ENCODE data around the gene TRNP1.

Gene TRNP1

DNA sequence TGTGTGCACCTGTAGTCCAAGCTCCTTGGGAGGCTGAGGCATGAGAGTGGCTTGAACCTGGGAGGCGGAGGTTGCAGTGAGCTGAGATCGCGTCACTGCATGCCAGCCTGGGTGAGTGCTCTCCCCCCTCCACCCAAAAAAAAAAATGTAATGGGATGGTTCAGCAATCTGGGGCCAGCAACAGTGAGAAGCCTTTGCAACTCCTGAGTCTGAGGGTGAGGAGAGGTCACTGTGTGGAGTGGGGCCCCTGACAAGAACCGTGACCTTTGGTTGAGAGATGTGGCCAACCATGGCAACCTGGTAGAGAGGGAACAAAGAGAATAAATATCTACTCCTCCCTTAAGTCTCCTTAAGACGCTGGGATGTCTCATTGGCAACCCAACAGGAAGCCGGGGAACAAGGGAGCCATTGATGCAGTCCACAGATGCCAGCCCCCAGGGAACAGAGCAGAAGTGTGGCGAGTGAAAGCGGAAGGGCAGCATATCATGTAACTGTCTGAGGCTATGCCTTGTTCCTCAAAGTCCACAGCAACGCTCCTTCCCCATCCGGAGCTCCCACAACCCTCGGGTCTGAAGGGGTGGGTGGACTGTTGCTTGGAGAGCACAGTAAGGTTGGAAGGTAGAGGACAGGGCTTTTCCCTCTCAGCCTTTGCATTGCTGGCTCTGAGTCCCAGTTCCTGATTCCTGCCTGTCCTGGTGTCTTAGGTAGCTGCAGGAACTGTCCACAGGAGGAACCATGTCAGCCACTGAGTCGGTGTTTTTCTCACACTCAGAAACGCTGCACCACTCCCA is 8.3 kb downstream of the TRNP1 start:
- DNase-seq (ENCODE audit: low spot score): no peak

GRCh38 chr1:27003745-27004470 is 10.4 kb downstream of the TRNP1 start:
- DNase-seq (ENCODE audit: low spot score): no peak

DNA sequence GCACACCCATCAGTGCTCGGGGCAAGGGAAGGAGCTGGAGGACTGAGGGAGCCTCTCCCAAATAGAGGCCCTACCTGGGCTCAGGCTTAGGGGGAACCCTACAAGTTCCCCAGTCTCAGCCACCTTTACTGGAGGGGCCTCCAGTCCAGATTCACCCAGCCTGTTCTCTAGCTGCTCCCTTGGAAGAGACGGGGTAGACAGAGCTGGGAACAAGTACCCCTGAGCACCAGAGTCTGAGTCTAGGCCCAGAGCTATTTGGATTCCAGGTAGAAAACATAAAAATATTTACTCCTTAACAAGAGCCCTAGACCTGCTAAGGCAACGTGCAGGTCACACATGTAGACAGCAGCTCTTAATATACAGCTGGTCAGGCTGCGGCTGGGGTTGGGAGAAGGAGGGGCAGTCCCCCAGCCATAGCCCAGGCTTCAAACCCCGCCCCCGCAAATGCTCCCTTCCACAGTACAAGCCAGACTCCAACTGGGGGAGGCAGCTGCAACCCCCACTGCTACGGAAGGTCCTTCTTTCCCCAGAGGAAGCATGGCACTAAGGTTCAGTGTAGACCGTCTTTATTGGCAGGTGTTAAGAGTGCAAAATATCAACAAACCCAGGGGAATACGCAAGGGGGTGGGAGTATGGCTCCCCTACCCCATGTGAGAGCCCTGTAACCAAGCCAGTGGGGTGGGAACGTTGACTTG is 11.1 kb downstream of the TRNP1 start:
- DNase-seq (ENCODE audit: low spot score): no peak

DNA sequence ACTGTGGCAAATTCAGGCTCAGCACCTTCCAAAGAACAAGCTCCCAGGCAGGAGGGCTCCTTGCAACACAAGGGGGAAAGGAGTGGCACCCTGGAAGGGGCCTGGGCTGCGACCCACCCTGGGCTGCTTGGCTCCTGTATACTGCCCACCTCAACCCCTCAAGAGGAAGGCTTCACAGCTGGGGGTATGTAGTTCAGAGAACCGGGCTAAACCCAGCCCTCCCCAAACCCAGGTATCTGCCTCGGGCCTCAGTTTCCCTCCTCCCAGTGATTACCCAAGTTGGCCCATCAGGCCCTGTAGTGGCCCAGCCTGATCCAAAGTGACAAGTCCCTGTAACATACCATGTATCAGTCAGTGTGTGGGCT is 11.7 kb downstream of the TRNP1 start:
- DNase-seq (ENCODE audit: low spot score): no peak

- no peak for DNase-seq (ENCODE audit: low spot score)
Observed at GRCh38 chr1:27005648-27006496, 12.4 kb downstream of the TRNP1 start.

DNA sequence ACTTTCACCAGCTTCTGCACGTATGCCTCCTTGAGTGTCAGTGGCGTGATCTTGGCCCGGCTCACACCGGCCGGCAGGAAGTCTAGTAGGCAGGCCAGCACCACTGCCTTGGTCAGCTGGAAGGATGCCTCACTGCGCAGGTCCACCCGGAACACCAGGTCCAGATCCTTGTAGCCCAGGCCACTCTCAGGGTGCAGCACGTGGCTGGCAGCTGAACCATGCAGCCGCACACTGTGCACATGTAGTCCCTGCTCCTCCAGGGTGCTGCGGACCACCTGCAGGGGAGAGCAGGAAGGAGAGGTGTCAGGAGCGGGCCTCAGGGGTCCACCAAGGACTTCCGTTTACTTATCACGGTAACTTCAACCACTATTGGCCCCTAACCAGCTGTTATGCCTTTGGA is 13.2 kb downstream of the TRNP1 start:
- no peak for DNase-seq (ENCODE audit: low spot score)

DNA sequence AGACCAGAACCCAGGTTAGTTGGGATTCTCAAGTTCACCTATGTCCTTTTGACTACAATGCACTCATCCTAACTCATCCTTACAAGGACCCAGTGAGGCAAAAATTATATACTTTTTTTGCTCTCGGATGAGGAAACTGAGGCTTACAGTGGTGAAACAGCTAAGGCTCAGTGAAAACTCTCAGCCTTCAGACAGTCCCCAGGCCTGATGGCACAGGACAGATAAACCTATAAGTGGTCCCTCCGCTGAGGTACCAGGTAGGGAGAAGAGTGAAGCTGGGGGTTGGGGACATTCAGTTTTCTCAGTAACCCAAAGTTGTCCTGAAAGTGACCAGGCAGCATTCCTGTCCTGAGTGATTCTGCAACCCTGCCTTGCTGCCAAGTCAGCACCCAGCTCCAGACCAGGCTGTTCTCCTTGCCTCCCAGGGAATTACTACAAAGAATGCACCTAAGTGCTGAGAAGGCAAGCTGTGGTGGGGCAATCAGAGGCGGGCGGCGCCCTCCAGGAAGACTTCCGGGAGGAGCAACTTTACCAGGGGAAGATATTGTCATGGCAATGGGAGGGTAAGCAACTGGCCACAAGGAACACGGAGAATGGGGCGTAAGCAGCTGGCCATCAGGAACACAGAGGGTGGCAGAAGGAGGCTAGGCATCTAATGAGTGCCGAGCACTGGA is 14.6 kb downstream of the TRNP1 start:
- peak; percentile 58 for DNase-seq (ENCODE audit: low spot score)

DNA sequence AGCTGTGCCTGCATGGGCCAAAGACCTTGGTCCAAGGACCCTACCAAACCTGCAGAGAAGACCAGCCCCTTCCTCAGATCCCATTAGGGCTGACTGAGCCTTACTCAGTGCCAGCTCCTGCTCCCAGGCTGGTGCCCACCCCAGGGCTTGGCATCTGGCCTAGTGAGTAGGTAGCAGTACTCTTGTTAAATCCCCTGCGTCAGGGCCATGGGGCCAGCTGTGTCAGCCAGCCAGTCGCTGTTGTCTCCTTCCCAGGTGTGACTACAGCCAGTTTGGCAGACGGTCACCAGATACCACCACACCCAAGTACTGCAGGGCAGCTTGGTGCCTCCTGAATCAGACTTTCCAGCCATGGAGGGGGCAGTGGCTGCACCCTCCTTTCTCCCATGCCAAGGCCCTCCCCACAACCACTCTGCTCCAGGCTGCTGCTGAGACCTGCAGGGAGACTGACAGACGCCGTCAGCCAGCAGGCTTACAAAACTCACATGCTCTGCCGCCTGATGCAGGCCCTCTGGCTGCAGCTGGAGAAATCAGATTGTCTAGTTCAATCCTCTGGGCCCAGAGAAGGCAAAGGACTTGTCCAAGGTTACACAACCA is 16.2 kb downstream of the TRNP1 start:
- no peak for DNase-seq (ENCODE audit: low spot score)

DNA sequence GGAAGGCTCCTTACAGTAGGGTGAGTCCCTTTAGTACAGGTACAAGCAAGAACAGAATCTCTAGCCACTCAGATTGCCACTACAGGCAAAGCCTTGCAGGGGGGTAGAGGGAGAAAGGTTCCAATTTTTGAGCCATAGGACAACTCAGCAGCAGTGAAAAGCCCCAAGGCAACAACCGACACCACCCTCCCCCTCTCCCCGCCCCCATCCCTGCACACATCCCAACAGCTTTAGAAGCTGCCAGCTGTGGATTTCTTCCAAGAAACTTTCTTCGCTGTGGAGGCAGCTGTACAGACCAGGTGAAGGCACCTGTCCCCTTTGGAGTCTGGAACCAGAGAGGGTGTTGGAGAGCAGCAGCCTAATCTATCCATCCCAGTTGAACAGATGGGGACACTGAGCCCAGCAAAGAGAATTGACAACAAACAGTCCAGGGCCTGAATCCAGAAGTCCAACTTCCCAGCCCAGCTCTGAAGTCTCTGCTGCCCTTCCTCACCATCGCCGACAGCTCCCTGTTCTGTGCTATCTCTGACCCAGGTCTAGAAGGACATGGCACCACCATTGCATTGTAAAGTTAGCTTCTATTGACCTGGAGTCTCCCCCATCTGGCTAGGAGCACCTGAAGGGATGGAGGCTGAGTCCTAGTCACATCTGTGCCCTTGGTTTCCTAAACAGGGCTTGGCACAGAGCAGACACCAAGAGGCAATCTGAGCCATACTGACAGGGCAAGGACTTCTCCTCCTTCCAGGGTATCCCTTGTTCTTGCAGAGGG is 16.9 kb downstream of the TRNP1 start:
- no peak for DNase-seq (ENCODE audit: low spot score)

GRCh38 chr1:27011058-27011764 is 17.7 kb downstream of the TRNP1 start:
- peak; percentile 89 for DNase-seq (ENCODE audit: low spot score)

DNA sequence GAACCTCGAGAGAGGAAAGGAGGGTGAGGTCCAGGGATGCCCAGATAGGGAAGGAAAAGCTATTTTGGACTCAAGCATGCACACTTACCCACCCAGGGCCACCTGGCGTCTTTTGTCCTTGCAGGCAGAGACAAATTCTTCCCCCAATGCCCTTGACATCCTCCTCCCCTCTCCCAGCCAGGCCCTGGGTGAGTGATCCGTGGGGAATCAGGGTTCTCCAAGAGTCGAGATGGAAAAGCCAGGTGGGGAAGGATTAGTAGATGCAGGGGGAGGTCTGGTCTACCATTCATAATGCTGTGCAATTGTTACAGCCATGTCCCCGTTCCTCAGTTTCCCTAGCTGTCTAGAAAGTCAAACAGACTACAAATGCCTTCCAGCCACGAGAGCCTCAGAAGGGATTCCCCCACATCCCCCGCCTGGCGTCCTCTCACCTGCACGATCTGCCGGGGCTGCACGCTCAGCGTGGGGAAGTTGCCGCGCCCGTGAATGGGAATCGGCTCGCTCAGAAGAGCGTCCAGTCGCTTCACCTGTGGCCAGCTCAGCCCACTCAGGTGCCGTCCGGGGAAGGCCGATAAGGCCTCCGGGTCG is 18.6 kb downstream of the TRNP1 start:
- DNase-seq (ENCODE audit: low spot score): no peak

GRCh38 chr1:27015260-27015659 is 21.8 kb downstream of the TRNP1 start:
- no peak for DNase-seq (ENCODE audit: low spot score)

GRCh38 chr1:27016376-27016775 is 22.9 kb downstream of the TRNP1 start:
- no peak for DNase-seq (ENCODE audit: low spot score)

- no peak for DNase-seq (ENCODE audit: low spot score)
Observed at GRCh38 chr1:27017207-27017606, 23.7 kb downstream of the TRNP1 start.

DNA sequence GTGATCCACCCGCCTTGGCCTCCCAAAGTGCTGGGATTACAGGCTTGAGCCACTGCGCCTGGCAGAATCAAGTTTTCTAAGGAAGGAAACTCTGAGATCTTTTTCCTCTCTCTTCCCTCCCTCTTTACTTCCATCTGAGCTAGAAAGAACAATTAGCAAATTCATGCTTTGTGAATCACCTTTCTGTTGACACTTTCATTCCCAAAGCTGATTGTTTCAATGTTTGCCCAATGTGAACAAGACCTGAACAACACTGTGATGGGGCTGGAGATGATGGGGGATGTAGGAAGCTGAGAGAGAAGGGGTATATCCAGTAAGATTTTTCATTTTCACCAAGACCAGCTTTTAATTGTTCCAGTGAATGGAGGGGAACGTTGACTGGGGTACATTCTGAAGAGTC is 24.8 kb downstream of the TRNP1 start:
- no peak for DNase-seq (ENCODE audit: low spot score)

GRCh38 chr1:27021354-27022031 is 28.0 kb downstream of the TRNP1 start:
- peak; percentile 67 for DNase-seq (ENCODE audit: low spot score)

DNA sequence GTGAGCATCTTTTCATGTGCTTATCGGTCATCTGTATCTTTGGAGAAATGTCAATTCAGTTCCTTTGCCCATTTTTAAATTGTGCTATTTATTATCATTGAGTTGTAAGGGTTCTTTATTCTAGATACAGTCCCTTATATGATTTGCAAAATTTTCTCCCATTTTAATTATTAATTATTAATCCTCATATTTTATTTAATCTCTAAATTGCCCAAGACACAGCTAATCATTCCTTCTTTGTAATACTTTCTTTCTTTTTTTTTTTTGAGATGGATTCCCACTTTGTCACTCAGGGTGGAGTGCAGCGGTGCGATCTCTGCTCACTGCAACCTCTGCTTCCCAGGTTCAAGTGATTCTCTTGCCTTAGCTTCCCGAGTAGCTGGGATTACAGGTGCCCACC is 32.2 kb downstream of the TRNP1 start:
- no peak for DNase-seq (ENCODE audit: low spot score)
